H9 (cell line): ENCODE measurements around the gene ATM. TPM values are rescaled to one million over a fixed set of nuclear protein-coding genes. Genes with fewer than 3 reads are reported as not detected.

Experiments used
- DNase-seq: peaks from one replicate; pipeline ENCODE4 v3.0.0-alpha.2; 2017
- H2AFZ ChIP-seq: one replicate; pipeline ENCODE4 v1.6.1; 2013; ENCODE audit warnings: mild to moderate bottlenecking, low read length, control low read depth, moderate library complexity
- H2AK5ac ChIP-seq: 2 replicates; pipeline ENCODE4 v1.6.1; 2013; ENCODE audit warnings: low read length, control low read depth, mixed read lengths; ENCODE audit not compliant: insufficient read length
- H2BK120ac ChIP-seq: one replicate; pipeline ENCODE4 v1.6.1; 2013; ENCODE audit warnings: low read depth, mild to moderate bottlenecking, low read length, control low read depth, inconsistent platforms; ENCODE audit not compliant: poor library complexity, severe bottlenecking
- H2BK12ac ChIP-seq: 2 replicates; pipeline ENCODE4 v1.6.1; 2013; ENCODE audit warnings: low read length, control low read depth, mixed read lengths, low read depth; ENCODE audit not compliant: insufficient read length
- H2BK15ac ChIP-seq: 2 replicates; pipeline ENCODE4 v1.6.1; 2013; ENCODE audit warnings: low read depth, low read length, control low read depth
- H2BK20ac ChIP-seq: one replicate; pipeline ENCODE4 v1.6.1; 2013; ENCODE audit warnings: low read depth, mild to moderate bottlenecking, low read length, control low read depth, inconsistent platforms; ENCODE audit not compliant: poor library complexity, severe bottlenecking
- H2BK5ac ChIP-seq: 2 replicates; pipeline ENCODE4 v1.6.1; 2013; ENCODE audit warnings: low read length, control low read depth, mixed read lengths; ENCODE audit not compliant: insufficient read length
- H3K14ac ChIP-seq: 2 replicates; pipeline ENCODE4 v1.6.1; 2013; ENCODE audit warnings: low read length, control low read depth; ENCODE audit not compliant: insufficient read depth
- H3K18ac ChIP-seq: 2 replicates; pipeline ENCODE4 v1.6.1; 2013; ENCODE audit warnings: low read depth, mild to moderate bottlenecking, mixed read lengths, low read length, control low read depth; ENCODE audit not compliant: insufficient read length
- H3K23ac ChIP-seq: 2 replicates; pipeline ENCODE4 v1.6.1; 2013; ENCODE audit warnings: low read length, control low read depth, mixed read lengths, low read depth; ENCODE audit not compliant: insufficient read length
- H3K23me2 ChIP-seq: 2 replicates; pipeline ENCODE4 v1.6.1; 2013; ENCODE audit warnings: low read depth, mild to moderate bottlenecking, mixed read lengths, low read length, control low read depth; ENCODE audit not compliant: insufficient read length, poor library complexity, severe bottlenecking
- H3K27ac ChIP-seq: 2 replicates; pipeline ENCODE4 v1.5.1; 2013; ENCODE audit warnings: low read length, control low read depth, mixed read lengths, low read depth; ENCODE audit not compliant: insufficient read length
- H3K27me3 ChIP-seq: 2 replicates; pipeline ENCODE4 v1.6.1; 2013; ENCODE audit warnings: low read length, control low read depth, inconsistent platforms; ENCODE audit not compliant: insufficient read depth
- H3K4ac ChIP-seq: 2 replicates; pipeline ENCODE4 v1.6.1; 2013; ENCODE audit warnings: low read depth, mild to moderate bottlenecking, control low read depth, inconsistent platforms, low read length, moderate library complexity
- H3K4me1 ChIP-seq: 2 replicates; pipeline ENCODE4 v1.6.1; 2013; ENCODE audit warnings: low read length, control low read depth, inconsistent platforms; ENCODE audit not compliant: insufficient read depth
- H3K4me2 ChIP-seq: 2 replicates; pipeline ENCODE4 v1.6.1; 2013; ENCODE audit warnings: low read length, control low read depth, mixed read lengths; ENCODE audit not compliant: insufficient read length, insufficient read depth
- H3K56ac ChIP-seq: 2 replicates; pipeline ENCODE4 v1.6.1; 2013; ENCODE audit warnings: low read depth, mild to moderate bottlenecking, mixed read lengths, low read length, control low read depth; ENCODE audit not compliant: insufficient read length
- H3K79me1 ChIP-seq: 2 replicates; pipeline ENCODE4 v1.6.1; 2013; ENCODE audit warnings: low read depth, mild to moderate bottlenecking, moderate library complexity, low read length, control low read depth, inconsistent platforms; ENCODE audit not compliant: insufficient read depth, poor library complexity, severe bottlenecking
- H3K79me2 ChIP-seq: 2 replicates; pipeline ENCODE4 v1.6.1; 2013; ENCODE audit warnings: low read length, control low read depth, inconsistent platforms; ENCODE audit not compliant: insufficient read depth
- H3K9ac ChIP-seq: 2 replicates; pipeline ENCODE4 v1.6.1; 2013; ENCODE audit warnings: low read length, control low read depth, mixed read lengths; ENCODE audit not compliant: insufficient read length; ENCODE audit errors: extremely low read depth
- H3K9me3 ChIP-seq: one replicate; pipeline ENCODE4 v1.6.1; 2013; ENCODE audit warnings: low read depth, low read length, inconsistent platforms; ENCODE audit not compliant: control insufficient read depth
- H3T11ph ChIP-seq: one replicate; pipeline ENCODE4 v1.6.1; 2013; ENCODE audit warnings: mild to moderate bottlenecking, low read length, control low read depth, inconsistent platforms
- H4K20me1 ChIP-seq: one replicate; pipeline ENCODE4 v1.6.1; 2013; ENCODE audit not compliant: control insufficient read depth, insufficient read length, insufficient read depth
- H4K5ac ChIP-seq: 2 replicates; pipeline ENCODE4 v1.6.1; 2013; ENCODE audit warnings: low read depth, mild to moderate bottlenecking, mixed read lengths, low read length, control low read depth; ENCODE audit not compliant: insufficient read length
- H4K8ac ChIP-seq: replicated peaks from 2 replicates; pipeline ENCODE4 v1.6.1; 2013; ENCODE audit warnings: low read length, control low read depth, mixed read lengths, low read depth; ENCODE audit not compliant: insufficient read length
- H4K91ac ChIP-seq: 2 replicates; pipeline ENCODE4 v1.6.1; 2013; ENCODE audit warnings: low read depth, mild to moderate bottlenecking, moderate library complexity, mixed read lengths, low read length, control low read depth; ENCODE audit not compliant: insufficient read length
- H3K27ac Mint-ChIP-seq, 3 experiments: 2 replicates in 2 of 3; 3 replicates in 1 of 3; pipeline ENCODE4 v1.8.0; 2020 to 2021; ENCODE audit warnings: mixed read lengths in 3 of 3, mild to moderate bottlenecking in 1 of 3, moderate library complexity in 1 of 3
- H3K27me3 Mint-ChIP-seq: 2 replicates; pipeline ENCODE4 v1.8.0; 2021; ENCODE audit warnings: low read depth, mild to moderate bottlenecking, moderate library complexity, mixed read lengths
- H3K36me3 Mint-ChIP-seq, 3 experiments: 2 replicates in 2 of 3; 3 replicates in 1 of 3; pipeline ENCODE4 v1.8.0; 2020 to 2021; ENCODE audit warnings: low read depth in 3 of 3, mixed read lengths in 3 of 3; ENCODE audit not compliant: insufficient read depth in 1 of 3
- H3K4me1 Mint-ChIP-seq, 2 experiments: 2 replicates each; pipeline ENCODE4 v1.8.0; 2020; ENCODE audit warnings: mixed read lengths in 2 of 2
- H3K4me3 Mint-ChIP-seq, 2 experiments: 2 replicates in 1 of 2; 3 replicates in 1 of 2; pipeline ENCODE4 v1.8.0; 2020 to 2021; ENCODE audit warnings: mild to moderate bottlenecking in 2 of 2, mixed read lengths in 2 of 2, moderate library complexity in 1 of 2
- H3K9me3 Mint-ChIP-seq, 2 experiments: 2 replicates in 1 of 2; 3 replicates in 1 of 2; pipeline ENCODE4 v1.8.0; 2020; ENCODE audit warnings: mild to moderate bottlenecking in 2 of 2, mixed read lengths in 2 of 2, moderate library complexity in 1 of 2
- CTCF ChIP-seq: fragments of 200-600 bp; sonication (generic); conservative IDR thresholded peaks from 3 replicates; pipeline ENCODE4 v1.8.0; 2021; ENCODE audit warnings: antibody characterized with exemption, mild to moderate bottlenecking
- total RNA-seq: library from RNA; stranded (reverse); gene quantifications from 2 replicates; pipeline ENCODE4 v1.2.1, GENCODE V29; 2021

ATM gene
- total RNA-seq, 1 experiment from 2014 or later = 58.9 TPM

DNA sequence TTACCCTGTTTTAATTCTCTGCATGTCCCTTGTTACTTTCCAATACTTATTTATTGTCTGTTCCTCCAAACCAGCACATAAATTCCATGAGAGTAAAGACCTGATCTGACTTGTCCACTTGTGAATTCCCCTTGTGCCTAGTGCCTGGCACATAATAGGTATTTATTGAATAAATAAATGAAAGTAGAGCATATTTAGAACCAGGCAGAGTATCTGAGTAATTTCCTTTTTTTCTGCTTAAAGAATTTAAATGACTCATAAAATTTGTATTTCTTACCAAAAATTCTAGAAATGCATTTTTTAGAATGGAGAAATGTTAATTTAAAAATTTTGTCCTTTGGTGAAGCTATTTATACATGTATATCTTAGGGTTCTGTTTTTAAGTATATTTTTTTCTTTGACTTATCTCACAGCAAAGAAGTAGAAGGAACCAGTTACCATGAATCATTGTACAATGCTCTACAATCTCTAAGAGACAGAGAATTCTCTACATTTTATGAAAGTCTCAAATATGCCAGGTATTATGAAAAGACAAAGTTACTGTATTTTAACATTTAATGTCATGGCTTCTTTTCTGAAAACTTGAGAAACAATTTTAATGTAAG is 96.8 kb downstream of the ATM start:
- Histone ChIP-seq H3K4me2 (no peak overlapping the region), H3K79me2 (no peaks in the 10 kb centered on the region), H2BK120ac (no peak overlapping the region), H3K4ac (no peak overlapping the region), H3K23me2 (no peaks in the 10 kb centered on the region), H2AFZ (no peak overlapping the region), H4K8ac (no peak overlapping the region), H2BK20ac (no peak overlapping the region), H2AK5ac (no peak overlapping the region), H2BK15ac (no peak overlapping the region), H4K91ac (no peak overlapping the region), H3K4me1 (no peaks in the 10 kb centered on the region), H3K9ac (no peak overlapping the region), H3K56ac (no peak overlapping the region), H3T11ph (no peak overlapping the region), H3K14ac (no peak overlapping the region), H3K23ac (no peak overlapping the region), H3K18ac (no peak overlapping the region), H4K5ac (no peak overlapping the region), H3K9me3 (no peaks in the 10 kb centered on the region), H2BK5ac (no peak overlapping the region), H3K27ac (no peak overlapping the region), H2BK12ac (no peak overlapping the region), H4K20me1 (no peaks in the 10 kb centered on the region), H3K27me3 (no peaks in the 10 kb centered on the region), H3K79me1 (no peaks in the 10 kb centered on the region)
- H3K27ac Mint-ChIP-seq = no peak overlapping the region
- no peak for DNase-seq
- H3K36me3 Mint-ChIP-seq = peaks cover 3 to 54% (median 40%) of the 10 kb centered on the region in 3 experiments; a peak in 5 of 7 replicates
- no peaks in the 10 kb centered on the region for H3K4me1 Mint-ChIP-seq
- no peaks in the 10 kb centered on the region for H3K27me3 Mint-ChIP-seq
- H3K9me3 Mint-ChIP-seq = no peaks in the 10 kb centered on the region
- H3K4me3 Mint-ChIP-seq = no peak overlapping the region
- TF ChIP-seq CTCF = no peak
